GM10248 (cell line): Measurements from ENCODE around the gene PORCN.
"Not testable (repeated sequence)": the region's sequence is repeated elsewhere in the genome, so short reads cannot be mapped to it uniquely, and the experiment has no call there.

Experiments used
- CTCF ChIA-PET: fragments of 300-600 bp; sonication (Branson Sonifier 250); formaldehyde crosslinking; extraction: SDS; loops from one replicate; lab custom pipeline; 2021; ENCODE audit warnings: antibody characterized with exemption; lab: Yijun Ruan, JAX
- POLR2A ChIA-PET: fragments of 350-650 bp; sonication (Branson Sonifier 250); formaldehyde crosslinking; extraction: SDS; loops from one replicate; lab custom pipeline; 2020; ENCODE audit warnings: antibody characterized with exemption; lab: Yijun Ruan, JAX
- DNase-seq: peaks from one replicate; pipeline ENCODE4 v3.0.0; 2012; ENCODE audit errors: extremely low spot score
- CTCF ChIP-seq: IDR thresholded peaks from 2 replicates; pipeline ENCODE4 v1.5.1; 2012; ENCODE audit warnings: mild to moderate bottlenecking, low read depth; ENCODE audit errors: extremely low read depth, missing control alignments, control extremely low read depth

The PORCN gene

GRCh38 chrX:48540028-48540375, 31.2 kb downstream of the PORCN start:
- TF ChIP-seq CTCF, result no peak
- ChIA-PET CTCF (interaction anchor here (0.9 to 2.6 kb wide), 8 partner anchors 9 to 458 kb away, joined by 3 to 16 read pairs (median 4); partner anchors contain the start of gene RBM3), POLR2A (interaction anchor here (0.5 to 1.2 kb wide), 6 partner anchors 12 to 1239 kb away, joined by 3 to 7 read pairs (median 4); no protein-coding TSS in a partner anchor)
- DNase-seq, result peak; percentile 46

DNA sequence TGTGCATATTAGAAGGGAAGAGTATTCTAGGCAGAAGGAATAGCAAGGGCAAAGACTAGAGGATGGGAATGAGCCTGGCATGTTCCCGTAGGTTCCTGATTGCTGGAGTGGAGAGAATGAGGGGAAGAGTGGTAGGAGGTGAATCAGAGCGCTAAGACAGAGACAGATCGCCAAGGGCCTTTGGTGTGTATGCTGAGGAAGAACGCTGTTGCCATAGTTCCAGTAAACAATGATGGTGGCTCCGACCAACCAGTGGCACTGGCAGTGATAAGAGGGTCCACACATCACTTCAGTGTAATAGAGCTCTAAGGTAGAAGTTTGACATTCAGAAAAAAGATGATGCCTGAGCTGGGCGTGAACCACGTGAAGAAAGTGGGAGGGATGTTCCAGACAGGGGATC, 31.7 kb downstream of the PORCN start:
- CTCF ChIA-PET, result interaction anchor here (0.9 to 2.6 kb wide), 6 partner anchors 9 to 458 kb away, joined by 3 to 16 read pairs (median 4); partner anchors contain the start of gene RBM3
- POLR2A ChIA-PET, result interaction anchor here (0.5 to 1.2 kb wide), 2 partner anchors 34 to 289 kb away, joined by 3 to 6 read pairs; no protein-coding TSS in a partner anchor
- no peak for DNase-seq

DNA sequence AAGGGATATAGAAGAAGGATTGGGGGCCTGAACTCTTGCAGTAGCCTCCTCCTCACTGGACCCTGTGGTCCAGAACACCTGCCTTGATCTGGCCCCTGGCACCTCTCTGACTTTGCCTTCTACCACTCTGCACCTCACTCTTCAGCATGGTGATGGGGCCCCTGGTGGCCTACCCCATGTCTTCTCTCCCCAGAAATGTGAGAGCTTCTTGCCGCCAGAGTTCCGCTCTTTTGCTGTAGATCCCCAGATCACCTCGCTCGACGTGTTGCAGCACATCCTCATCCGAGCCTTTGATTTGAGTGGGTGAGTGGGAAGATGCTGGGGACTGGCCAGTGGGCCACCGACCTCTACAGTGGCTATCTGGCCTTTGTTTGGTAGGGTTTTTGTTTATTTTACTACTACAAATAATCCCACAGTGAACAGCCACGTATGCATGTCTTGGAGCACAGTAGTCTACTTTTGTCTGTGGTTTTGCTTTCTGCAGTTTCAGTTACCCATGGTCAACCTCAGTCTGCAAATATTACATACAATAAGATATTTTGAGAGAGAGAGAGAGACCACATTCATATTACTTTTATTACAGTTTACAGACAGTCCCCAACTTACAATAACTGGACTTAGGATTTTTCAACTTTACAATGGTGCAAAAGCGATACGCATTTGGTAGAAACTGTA, 32.5 kb downstream of the PORCN start:
- no peak for DNase-seq
- POLR2A ChIA-PET, result interaction anchor here (0.5 kb wide), 1 partner anchor 288 kb away, joined by 3 read pairs; no protein-coding TSS in a partner anchor
- CTCF ChIA-PET, result interaction anchor here (2.6 kb wide), 1 partner anchor 8 kb away, joined by 16 read pairs; no protein-coding TSS in a partner anchor
- no peak for TF ChIP-seq CTCF

More for the DNA sequence above, 31.7 kb downstream of the PORCN start:
- no peak for TF ChIP-seq CTCF

GRCh38 chrX:48548871-48549270, 40.1 kb downstream of the PORCN start:
- CTCF ChIA-PET, result interaction anchor here (3.9 kb wide), 1 partner anchor 9 kb away, joined by 16 read pairs; the partner anchor contains the start of gene TBC1D25
- POLR2A ChIA-PET, result no interaction called here
- TF ChIP-seq CTCF, result no peak
- DNase-seq, result no peak

DNA sequence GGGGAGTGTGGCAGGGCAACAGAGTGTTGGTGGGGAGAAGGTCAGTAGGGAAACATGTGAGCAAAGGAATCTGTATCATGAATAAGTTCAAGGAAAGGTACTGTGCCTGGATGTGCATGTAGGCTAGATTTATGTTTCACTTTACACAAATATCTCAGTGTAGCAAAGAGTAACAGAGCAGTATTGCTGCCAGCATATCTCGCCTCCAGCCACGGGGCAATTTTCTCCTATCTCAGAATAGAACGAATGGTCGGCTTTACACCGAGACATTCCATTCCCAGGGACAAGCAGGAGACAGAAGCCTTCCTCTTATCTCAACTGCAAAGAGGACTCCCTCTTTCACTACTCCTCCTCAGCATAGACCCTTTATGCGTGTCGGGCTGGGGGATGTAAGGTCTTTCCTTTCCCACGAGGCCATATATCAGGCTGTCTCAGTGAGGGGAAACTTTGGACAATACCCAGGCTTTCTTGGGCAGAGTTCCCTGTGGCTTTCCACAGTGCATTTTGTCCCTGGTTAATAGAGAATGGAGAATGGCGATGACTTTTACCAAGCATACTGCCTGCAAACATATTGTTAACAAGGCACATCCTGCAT, 47.0 kb downstream of the PORCN start:
- POLR2A ChIA-PET, CTCF ChIA-PET, DNase-seq: not testable (repeated sequence)

DNA sequence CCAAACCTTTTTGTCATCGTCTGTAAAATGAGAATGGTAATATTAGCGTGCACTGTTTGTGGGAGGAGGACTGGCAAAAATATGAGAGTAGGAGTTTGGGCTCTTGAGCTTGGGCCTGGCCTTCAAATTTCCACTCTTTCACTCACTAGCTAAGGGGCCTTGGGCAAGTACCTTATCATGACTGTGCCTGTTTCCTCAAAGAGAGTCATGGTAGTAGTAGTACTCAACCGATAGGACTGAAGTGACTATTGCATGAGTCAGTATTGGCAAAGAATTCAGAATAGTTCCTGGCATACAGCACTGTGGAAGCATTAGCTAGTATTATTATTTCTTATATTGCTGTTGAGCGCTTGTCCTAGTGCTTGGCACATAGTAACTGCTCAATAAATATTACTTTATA, 49.5 kb downstream of the PORCN start:
- TF ChIP-seq CTCF, result no peak
- ChIA-PET POLR2A (interaction anchor here (1.0 kb wide), 1 partner anchor 21 kb away, joined by 3 read pairs; no protein-coding TSS in a partner anchor), CTCF (no interaction called here)
- DNase-seq, result no peak
